Motor neuron (in vitro differentiated cells): ENCODE data around the gene NKX6-2. TPM values are rescaled to one million over a fixed set of nuclear protein-coding genes. Genes with fewer than 3 reads are reported as not detected.

Source experiments
- ATAC-seq, 8 experiments: fragments of 200-7000 bp; cut with Tn5 transposase; replicated peaks in 6 of 8; 2 replicates each; pipeline ENCODE4 v1.8.0; 2021; ENCODE audit warnings: mild to moderate bottlenecking in 8 of 8, moderate library complexity in 8 of 8
- H3K27ac ChIP-seq, 2 donors: fragments of 250-450 bp; sonication (Bioruptor Pico); 2 replicates each; pipeline ENCODE4 v1.9.0; 2021; ENCODE audit warnings: antibody characterized with exemption in 2 of 2, mild to moderate bottlenecking in 2 of 2, moderate library complexity in 1 of 2
- H3K4me1 ChIP-seq, 2 donors: fragments of 250-450 bp; sonication (Bioruptor Pico); replicated peaks in 1 of 2; 2 replicates each; pipeline ENCODE4 v1.6.1; 2021; ENCODE audit warnings: antibody characterized with exemption in 2 of 2, mild to moderate bottlenecking in 2 of 2, moderate library complexity in 1 of 2
- H3K4me3 ChIP-seq, 5 donors: fragments of 250-450 bp; sonication (Bioruptor Pico); 2 replicates each; pipeline ENCODE4 v1.9.0; 2021; ENCODE audit warnings: antibody characterized with exemption in 5 of 5, mild to moderate bottlenecking in 5 of 5, moderate library complexity in 4 of 5
- WGBS, 10 experiments: fragments of 450-650 bp; shearing (Covaris generic); methylation state at CpG; one replicate each; pipeline ENCODE4 v1.0.0; 2022; 5-methylcytosine and 5-hydroxymethylcytosine counted together
- in situ Hi-C, 9 experiments: fragments of 400-800 bp; cut with MboI; loops; one replicate each; pipeline ENCODE4 v1.15.0; 2021; ENCODE audit warnings: low sequenced_read_pairs in 9 of 9, low pct_unique_long_range_greater_than_20kb in 2 of 9; ENCODE audit not compliant: unreplicated experiment in 9 of 9
- total RNA-seq, 8 experiments: library from RNA; unstranded; fragments of 300-600 nt; gene quantifications; 2 replicates each; pipeline versions ENCODE4 v1.2.3 to v1.2.4, GENCODE V29; 2022

Gene NKX6-2
- 1 to 10 TPM in 3 of 8 experiments, under 1 TPM in 5; 0.13 to 6.8 (median 0.61) TPM for total RNA-seq

DNA sequence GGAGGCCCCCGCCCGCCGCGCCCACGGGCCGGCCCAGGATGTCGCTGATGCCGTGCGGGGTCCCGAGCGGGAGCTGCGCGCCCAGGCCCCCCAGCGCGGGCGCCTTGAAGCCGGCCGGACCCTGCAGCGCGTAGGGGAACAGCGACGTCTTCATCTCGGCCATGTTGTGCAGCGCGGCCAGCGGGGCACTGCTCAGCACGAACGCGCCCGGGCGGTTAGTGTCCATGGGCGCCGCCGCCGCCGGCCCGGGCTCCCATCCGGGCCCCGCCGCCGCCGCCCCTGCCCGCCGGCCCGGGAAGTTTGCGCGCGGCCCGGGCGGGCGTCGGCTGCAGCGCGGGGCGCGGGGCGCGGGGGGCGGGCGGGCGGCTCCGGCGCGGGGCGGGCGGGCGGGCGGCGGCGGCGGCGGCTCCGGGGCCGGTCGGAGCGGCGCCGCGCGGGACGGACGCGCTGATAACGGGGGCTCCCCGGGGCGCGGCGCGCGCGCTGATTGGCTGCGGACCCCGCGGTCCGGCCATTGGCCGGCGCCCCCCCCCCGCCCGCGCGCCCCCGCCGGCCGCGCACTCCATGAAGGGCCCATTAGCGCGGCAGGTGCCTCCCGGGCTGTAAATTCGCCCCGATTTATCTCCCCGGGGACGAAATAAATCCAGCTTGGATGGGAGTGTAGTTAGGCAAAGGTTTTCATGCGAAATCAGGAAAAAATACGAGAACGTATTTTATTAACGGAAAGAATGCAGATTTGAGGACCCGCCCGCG is at the start of gene NKX6-2:
Gene NKX6-2 (minus strand): TSS at position 425 of the 753 bp plus-strand sequence. CDS start 199 bp downstream, at position 226.
- WGBS, 10 experiments: 0% methylated on average over 3 of the region's 119 CpGs; no CpG with 5 or more reads in 9 of the 10 experiments
- in situ Hi-C loops: loop anchor here in 1 of 9 experiments (25.0 kb wide), 1 partner anchor 124 kb away; no protein-coding TSS in a partner anchor
- H3K4me1 ChIP-seq: peaks cover 17 to 50% of the 10 kb centered on the region in 2 donors
- ATAC-seq: peak in 6 of 8 experiments; percentile 26 to 56 (median 42)
- H3K27ac ChIP-seq: no peak within 1 kb of the TSS
- peak within 1 kb of the TSS; percentile 6 to 45 (median 30) for H3K4me3 ChIP-seq

GRCh38 chr10:132834891-132835847 is 49.2 kb upstream of the NKX6-2 start:
- peak in 2 of 8 experiments; percentile 10 to 11 for ATAC-seq
- Histone ChIP-seq H3K4me1 (peaks cover 8 to 23% of the 10 kb centered on the region in 2 donors), H3K4me3 (no peak overlapping the region), H3K27ac (no peak overlapping the region)
- in situ Hi-C loops: no loop called here
- WGBS, 10 experiments: 100% methylated on average over 1 to 2 of the region's 25 CpGs; no CpG with 5 or more reads in 8 of the 10 experiments

DNA sequence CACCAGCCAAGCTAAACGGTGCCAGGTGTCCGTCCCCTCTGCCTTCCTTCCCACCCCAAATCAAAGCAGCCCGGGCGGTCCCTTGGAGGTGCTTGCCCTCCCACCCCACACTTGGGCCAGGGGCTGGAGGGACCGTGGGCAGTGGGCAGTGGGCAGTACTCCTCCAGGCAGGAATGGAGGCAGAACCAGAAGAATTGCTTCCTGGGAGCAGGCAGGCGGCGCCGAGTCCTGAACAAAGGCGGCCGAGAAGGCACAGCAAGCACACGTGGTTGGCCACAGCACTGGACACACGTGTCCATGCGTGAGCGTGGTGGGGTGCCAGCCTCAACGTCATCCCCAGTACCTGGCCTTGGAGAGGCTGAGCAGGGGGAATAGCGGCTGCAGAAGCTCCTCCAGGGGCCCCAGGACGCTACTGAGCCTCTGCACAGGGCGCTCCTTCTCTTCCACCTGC is 48.4 kb upstream of the NKX6-2 start:
- H3K4me3 ChIP-seq: no peak overlapping the region
- peaks cover 8 to 23% of the 10 kb centered on the region in 2 donors for H3K4me1 ChIP-seq
- no peak overlapping the region for H3K27ac ChIP-seq
- WGBS, 10 experiments: 28 to 100% (median 55%) methylated on average over 1 to 4 of the region's 18 CpGs; no CpG with 5 or more reads in 7 of the 10 experiments
- ATAC-seq: no peak
- in situ Hi-C loops: no loop called here

DNA sequence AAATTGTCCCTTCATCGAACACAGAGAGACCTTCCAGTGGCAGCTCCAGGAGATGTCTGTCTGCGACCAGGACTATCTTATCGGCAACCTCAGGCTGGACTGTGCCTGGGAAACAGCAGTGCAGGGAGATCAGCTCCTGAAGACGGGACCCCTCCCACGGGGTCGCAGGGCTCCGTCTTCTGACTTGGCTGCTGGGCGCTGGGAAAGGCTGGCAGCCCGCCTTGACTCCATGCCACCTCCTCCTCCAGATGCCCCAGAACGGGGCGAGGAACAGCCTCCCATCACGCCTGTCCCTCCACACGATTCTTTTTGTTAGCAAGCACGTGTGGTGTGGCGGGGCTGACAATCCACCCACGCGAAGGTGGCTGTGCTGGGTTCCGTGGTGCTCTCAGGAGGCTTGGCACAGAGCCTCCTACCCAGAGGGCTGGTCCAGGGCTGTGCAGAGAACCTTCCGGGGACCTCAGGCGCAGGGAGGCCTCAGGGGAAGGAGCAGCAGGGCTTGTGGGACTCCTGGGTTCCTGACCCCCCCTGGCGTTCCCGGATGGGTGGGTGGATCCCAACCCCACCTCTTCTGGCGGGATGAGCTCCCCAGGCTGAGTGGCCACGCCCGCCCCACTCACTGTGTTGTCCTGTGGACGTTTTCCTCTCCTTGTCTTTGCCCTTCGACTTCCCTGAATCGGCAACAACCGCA is 47.6 kb upstream of the NKX6-2 start:
- no peak for ATAC-seq
- Histone ChIP-seq H3K4me3 (no peak overlapping the region), H3K27ac (no peak overlapping the region), H3K4me1 (peaks cover 8 to 23% of the 10 kb centered on the region in 2 donors)
- 0 to 100% (median 82%) methylated on average over 1 to 8 of the region's 29 CpGs; no CpG with 5 or more reads in 3 of the 10 experiments for WGBS, 10 experiments
- in situ Hi-C loops: no loop called here

DNA sequence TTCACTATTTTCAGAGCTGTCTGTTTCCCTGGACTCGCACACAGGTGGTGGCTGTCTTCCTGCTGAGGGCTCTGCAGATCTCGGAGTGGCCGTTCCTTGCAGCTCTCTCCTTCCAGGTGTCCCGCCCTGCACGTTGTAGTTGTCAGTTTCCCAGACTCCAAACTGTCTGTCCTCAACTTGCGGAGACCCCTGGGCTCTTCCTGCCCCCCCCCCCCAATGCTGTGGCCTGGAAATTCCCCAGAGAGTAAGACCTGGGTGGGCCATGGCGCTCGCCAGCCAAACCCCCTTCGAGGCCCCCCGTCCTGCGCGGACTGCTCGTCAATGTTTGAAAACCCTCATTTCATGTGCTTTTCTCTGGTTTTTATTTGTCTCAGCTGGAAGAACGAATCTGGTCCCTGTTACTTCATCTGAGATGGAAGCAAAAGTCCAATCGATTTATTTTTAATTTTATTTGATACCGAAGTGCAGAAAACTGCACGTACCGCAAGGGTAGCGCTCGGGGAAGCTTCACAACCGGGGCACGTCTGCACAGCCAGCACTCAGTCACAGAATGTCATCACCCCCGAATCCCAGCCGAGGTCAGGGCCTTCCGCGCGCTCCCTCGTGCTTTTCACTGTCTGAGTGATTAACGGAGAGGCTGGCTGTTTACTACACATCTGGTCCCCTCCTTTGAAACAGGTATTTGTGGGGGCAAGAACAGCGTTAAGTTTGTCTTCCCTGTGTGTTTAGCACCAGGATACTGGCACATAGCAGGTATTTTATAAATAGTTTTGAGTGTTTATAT is 46.4 kb upstream of the NKX6-2 start:
- Histone ChIP-seq H3K4me1 (peaks cover 8 to 23% of the 10 kb centered on the region in 2 donors), H3K4me3 (no peak overlapping the region), H3K27ac (peak overlapping the region in 1 of 2 donors; percentile 42)
- peak in 5 of 8 experiments; percentile 70 to 88 (median 83) for ATAC-seq
- WGBS, 10 experiments: 0 to 68% (median 10%) methylated on average over 2 to 14 of the region's 30 CpGs; no CpG with 5 or more reads in 1 of the 10 experiments
- in situ Hi-C loops: no loop called here

GRCh38 chr10:132829403-132829802 is 43.5 kb upstream of the NKX6-2 start:
- Histone ChIP-seq H3K4me3 (no peak overlapping the region), H3K27ac (no peak overlapping the region), H3K4me1 (peaks cover 8 to 12% of the 10 kb centered on the region in 2 donors)
- ATAC-seq: no peak
- in situ Hi-C loops: no loop called here
- 0 to 76% (median 60%) methylated on average over 1 to 8 of the region's 8 CpGs; no CpG with 5 or more reads in 2 of the 10 experiments for WGBS, 10 experiments

- H3K4me1 ChIP-seq: peaks cover 8 to 12% of the 10 kb centered on the region in 2 donors
- no peak overlapping the region for H3K4me3 ChIP-seq
- ATAC-seq: no peak
- WGBS, 10 experiments: 52 to 98% (median 76%) methylated on average over 8 to 17 of the region's 20 CpGs; no CpG with 5 or more reads in 3 of the 10 experiments
- in situ Hi-C loops: no loop called here
- H3K27ac ChIP-seq: no peak overlapping the region
These were observed 42.7 kb upstream of the NKX6-2 start for GRCh38 chr10:132828681-132829080.

DNA sequence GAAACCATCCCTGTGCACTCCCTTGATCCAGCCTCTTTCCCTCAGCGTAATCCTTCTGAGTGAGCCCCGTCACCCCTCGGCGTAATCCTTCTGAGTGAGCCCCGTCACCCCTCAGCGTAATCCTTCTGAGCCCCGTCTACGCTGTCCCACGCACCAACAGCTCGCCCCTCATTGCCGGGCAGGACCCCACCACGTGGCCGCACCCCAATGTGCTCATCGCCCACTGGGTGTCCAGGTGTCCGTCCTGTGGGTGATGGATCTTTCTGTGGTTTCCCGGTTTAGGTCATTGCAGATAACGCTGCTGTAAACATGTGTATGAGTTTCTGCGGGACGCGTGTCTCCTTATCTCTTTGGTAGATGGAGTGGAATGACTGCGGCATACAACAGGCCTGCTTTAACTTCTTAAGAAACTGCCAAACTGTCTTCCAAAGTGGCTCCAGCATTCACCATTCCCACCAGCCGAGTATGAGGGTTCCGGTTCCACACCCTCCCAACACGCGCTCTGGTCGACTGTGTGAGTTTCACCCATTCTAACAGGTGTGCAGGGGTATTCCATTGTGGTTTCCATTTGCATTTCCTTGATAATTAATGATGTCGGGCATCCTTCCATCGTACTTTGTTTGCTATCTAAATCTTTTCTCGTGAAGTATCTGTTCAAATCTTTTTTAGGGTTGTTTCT is 42.1 kb upstream of the NKX6-2 start:
- Histone ChIP-seq H3K4me3 (no peak overlapping the region), H3K4me1 (peaks cover 8 to 12% of the 10 kb centered on the region in 2 donors), H3K27ac (no peak overlapping the region)
- in situ Hi-C loops: no loop called here
- no peak for ATAC-seq
- WGBS, 10 experiments: 42 to 91% (median 78%) methylated on average over 3 to 19 of the region's 29 CpGs; no CpG with 5 or more reads in 2 of the 10 experiments

- in situ Hi-C loops: no loop called here
- Histone ChIP-seq H3K4me3 (no peak overlapping the region), H3K27ac (no peak overlapping the region), H3K4me1 (peaks cover 6% of the 10 kb centered on the region in 2 donors)
- ATAC-seq: no peak
- 50 to 100% (median 81%) methylated on average over 1 to 4 of the region's 13 CpGs; no CpG with 5 or more reads in 6 of the 10 experiments for whole genome bisulfite sequencing, 10 experiments
These were observed 41.5 kb upstream of the NKX6-2 start for GRCh38 chr10:132827423-132827789.

DNA sequence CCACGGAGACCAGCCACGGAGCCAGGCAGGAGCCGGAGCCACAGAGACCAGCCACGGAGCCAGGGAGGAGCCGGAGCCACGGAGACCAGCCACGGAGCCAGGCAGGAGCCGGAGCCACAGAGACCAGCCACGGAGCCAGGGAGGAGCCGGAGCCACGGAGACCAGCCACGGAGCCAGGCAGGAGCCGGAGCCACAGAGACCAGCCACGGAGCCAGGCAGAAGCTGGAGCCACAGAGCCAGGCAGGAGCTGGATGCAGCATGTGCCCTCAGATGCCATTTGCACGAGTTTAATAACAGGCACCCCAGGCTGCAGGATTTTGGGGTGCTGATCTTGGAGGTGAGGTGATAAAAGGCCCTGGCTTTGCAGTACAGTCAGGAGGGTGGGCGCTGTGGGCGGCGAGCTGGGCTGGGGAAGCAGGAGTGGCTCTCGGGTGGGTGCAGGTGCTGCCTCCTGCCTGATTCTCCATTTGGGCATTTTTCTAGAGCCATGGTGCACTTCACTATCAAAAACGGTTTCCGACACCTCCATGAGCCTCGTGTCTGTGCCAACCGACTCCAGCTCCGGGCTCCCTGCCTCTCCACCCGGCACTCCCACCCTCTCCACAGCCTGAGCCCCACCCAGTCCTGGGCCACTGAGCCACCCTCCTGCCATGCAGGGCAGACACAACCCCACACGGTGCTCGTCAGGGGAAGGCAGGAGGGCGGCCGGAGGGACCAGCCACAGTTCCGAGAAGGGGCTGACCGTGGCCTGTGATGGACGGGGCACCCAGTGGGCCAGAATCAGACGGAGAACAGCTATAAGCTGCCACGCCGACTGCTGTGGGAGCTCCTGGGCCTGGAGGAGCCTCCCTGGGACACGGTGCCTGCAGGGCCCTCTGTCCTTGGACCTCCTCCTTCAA is 40.8 kb upstream of the NKX6-2 start:
- Histone ChIP-seq H3K4me1 (no peaks in the 10 kb centered on the region), H3K4me3 (no peak overlapping the region), H3K27ac (no peak overlapping the region)
- WGBS, 10 experiments: 80 to 100% (median 84%) methylated on average over 1 to 5 of the region's 36 CpGs; no CpG with 5 or more reads in 6 of the 10 experiments
- in situ Hi-C loops: no loop called here
- ATAC-seq: no peak
